Left renal cortex interstitium (tissue), 4 donors: ENCODE measurements around the gene CCDC102A. TPM values are rescaled to one million over a fixed set of nuclear protein-coding genes. Genes with fewer than 3 reads are reported as not detected.

ENCODE experiments used
- DNase-seq, 4 donors: peaks; one replicate each; pipeline ENCODE4 v3.0.0-alpha.2; 2013; ENCODE audit warnings: low read depth in 4 of 4, low spot score in 2 of 4, missing footprints in 1 of 4
- polyA plus RNA-seq, 4 donors: library from polyadenylated mRNA; unstranded; fragments of 120-200 nt; gene quantifications; one replicate each; pipeline ENCODE4 v1.2.1, GENCODE V29; 2013; ENCODE audit not compliant: insufficient read length in 4 of 4

Gene CCDC102A
- polyA plus RNA-seq, 4 donors, result 14.9 to 25.6 (median 18.6) TPM

DNA sequence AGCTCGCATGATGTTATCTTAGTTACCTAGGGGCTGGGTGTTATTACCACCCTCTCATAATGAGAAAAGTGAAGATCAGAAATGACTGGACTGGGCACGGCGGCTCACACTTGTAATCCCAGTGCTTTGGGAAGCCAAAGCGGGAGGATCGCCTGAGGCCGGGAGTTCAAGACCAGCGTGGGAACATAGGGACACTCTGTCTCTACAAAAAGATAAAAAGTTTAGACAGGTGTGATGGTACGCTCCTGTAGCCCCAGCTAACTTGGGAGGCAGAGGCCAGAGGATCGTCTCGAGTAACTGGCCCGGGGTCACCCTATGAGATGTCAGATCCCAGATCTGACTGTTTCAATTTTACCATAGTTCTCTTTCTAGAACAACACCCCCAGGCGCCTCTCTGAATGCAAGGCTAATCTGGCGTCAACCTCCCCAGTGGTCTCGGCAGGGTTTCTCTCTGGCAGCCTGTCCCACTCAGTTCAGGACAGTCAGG is 1.9 kb upstream of the CCDC102A start:
- no peak for DNase-seq

GRCh38 chr16:57537581-57538234 is 1.3 kb upstream of the CCDC102A start:
- no peak for DNase-seq

DNA sequence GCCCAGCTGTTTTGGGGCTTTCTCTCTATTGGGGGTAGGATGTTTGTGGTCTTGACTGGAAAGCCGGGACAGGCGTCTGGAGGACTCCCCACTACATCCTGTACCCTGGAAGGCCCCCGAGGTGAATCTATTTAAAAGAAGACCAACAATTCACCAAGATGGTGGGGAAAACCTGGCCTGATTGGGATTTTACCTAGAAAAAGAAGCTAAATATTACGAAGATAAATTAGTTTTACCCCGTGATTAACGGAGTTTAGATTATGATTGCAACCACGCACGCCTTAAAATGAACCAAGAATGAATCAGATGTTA is 779 bp upstream of the CCDC102A start:
- no peak for DNase-seq

DNA sequence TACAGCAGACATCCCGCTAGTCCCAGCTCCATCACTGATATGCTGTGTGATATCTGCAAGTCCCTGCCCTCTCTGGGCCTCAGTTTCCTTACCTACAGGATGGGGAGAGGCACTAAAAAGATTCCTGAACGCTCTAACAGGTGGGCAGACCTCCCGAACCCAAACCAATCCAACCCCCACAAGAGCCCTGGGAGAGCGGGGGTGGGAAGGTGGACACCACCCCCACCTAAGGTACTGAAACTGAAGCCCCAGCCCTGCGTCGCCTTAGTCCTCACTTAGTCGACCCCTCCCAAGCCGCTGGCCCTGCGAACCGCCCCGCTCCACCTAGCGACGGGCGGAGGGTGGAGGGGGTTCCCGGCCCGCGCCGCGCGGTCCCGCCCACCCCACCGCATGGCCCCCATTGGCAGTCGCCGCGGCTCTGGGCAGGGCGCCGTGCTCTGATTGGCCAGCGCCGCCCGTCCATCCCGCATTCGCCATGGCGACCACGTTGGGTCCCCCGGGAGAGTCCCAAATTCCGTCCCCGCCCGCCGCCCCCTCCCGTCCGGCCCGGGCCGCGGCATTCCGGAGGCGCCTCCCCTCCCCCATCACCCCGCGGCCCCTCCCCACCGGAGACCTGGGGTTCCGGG is 578 bp downstream of the CCDC102A start:
- DNase-seq, result peak in 3 of 4 donors; percentile 73 to 84 (median 80)

DNA sequence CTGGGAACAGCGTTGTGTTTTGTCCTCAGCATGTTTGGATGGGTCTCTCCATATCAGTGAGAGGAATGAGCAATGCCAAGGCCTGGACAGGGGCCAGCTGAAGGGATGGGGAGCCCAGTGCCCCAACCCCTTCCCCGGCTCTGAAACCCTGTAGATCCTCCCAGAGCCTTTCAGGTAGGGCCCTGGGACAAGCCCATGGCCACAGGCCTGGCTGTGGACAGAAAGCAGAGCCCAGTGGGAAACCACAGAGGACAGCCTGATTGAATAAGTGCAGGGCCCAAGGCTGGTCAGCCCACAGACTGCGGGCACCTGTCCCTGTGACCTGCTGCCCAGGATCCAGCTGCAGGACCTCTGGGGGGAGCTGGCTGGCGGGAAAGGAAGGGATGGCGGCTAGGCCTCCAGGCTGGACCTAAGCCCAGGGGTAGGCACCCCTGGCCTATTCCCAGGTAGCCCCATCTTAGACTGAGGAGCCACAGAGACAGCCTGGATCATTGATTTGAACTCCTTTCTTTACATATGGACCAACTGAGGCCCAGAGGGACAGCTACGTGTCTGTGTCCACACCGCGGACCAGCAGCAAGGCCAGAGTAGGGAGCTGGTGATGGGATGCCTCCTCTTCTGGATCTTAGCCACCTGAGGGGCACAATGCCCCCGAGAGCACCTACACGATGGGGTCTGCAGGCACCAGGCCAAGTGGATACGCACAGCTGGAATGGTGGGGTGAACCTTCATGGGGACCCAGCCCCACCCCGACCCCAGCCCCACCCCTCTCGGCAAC is 1.3 kb downstream of the CCDC102A start:
- DNase-seq, result no peak

- DNase-seq, result no peak
Measured at GRCh38 chr16:57534337-57534880, 2.0 kb downstream of the CCDC102A start.

- no peak for DNase-seq
Measured at GRCh38 chr16:57533431-57534336, 2.7 kb downstream of the CCDC102A start.

DNA sequence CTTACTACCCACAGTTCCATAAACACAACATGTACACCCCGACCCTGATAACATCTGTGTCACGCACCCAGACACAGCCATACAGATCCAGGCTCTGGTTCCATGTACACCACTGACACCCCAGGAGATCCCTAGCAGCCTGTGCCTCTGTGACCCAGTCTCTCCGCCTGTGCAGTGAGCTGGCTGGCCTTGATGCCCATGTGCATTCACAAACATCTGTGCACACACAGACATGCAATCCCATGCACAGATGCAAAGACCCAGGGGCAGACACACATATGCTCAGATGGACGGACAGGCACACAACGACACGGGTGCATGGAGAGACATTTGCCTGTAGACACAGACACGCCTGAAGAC is 4.1 kb downstream of the CCDC102A start:
- no peak for DNase-seq

DNA sequence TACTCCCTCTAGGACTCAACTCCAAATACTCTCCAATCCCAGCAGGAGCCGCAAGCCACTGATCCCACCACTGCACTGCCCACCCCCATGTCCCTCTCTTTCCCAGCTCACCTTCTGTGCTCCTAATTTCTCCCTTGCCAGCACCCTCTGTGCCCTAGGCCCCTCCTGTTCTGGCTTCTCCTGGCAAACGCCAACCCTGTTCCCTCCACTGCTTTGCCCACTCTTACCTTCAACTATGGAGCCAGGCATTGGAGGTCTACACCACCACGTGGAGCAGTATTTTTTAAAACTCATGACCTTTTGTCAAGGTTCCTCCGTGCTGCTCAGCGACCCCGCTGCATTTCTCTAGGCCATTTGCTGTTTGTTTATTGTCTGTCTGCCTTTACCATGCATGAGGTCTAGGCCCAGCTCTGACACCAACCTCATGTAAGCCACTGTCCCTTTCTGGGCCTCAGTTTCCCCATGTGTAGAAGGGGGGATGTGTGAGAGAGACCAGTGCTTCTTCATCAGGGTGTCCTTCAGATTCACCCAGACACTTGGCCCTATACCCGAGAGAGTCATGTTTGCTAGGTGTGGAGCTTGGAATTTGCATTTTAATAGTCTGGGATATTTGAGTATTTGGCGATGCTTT is 4.6 kb downstream of the CCDC102A start:
- no peak for DNase-seq

- no peak for DNase-seq
Measured at GRCh38 chr16:57531253-57531575, 5.2 kb downstream of the CCDC102A start.

DNA sequence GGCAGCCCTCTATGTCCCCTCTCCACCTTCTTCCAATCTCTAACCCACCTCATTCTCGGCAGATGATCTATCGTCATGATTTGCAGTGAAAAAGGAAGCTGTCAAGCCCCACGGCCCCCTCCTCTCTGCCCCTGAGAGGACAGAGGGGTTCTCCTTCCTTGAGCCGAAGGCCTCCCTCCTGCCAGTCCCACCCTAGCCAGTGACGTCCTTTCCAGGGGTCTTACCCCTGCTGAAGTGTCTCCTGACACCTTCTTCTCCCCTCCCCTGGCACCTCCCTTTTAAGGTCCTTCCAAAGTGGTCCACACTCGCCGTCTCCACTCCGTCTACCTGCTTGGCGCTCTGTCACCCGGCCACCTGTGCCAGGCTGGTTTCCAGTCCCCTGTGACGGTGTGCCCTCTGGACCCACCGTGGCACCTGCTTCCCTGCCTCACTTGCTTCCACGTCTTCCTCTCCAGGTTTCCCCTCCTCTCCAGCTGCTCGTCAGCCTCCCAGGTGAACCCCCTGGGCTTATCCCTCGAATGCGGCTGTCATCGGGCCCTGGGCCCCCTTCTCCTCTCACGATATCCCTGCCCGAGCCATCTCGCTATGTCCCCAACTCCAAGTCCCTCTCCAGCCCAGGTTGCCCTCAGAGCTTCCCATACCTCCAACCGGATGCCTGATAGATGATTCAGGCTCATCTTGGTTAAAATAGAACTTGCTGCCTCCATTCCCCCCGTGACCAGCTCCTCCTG is 5.7 kb downstream of the CCDC102A start:
- no peak for DNase-seq

- DNase-seq, result no peak
Measured at GRCh38 chr16:57530104-57530521, 6.3 kb downstream of the CCDC102A start.

DNA sequence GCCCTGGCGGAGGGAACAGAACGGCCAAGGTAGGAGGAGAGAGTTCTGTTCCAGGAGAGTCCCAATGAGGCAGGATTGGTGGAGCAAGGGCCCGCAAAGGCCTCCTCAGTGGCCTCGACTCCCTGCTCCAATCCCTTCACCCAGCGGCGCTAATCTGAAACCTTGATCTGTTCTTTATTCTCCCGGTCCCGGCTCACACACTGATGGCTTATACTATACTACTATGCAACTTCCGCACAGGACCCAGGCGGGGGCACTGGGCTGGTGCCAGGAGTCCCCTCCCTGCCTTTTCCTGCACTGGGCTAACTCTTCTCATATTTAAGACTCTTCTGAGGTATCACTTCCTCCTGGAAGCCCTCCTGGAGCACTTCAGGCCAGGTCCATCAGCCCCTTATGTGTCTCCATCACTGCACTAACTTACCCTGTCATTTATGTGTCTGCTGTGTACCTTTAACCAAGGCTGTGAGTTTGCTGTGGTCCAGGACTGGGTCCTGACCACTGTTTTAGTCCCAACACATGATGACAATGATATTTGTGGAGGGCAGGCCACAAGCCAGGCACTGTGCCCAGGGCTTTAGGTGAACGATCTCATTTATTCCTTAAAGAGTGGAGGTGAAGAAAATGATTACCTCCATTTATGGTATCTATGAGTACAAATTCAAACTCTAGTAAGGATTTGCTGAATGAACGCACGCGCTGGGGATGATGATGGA is 6.8 kb downstream of the CCDC102A start:
- DNase-seq, result no peak

GRCh38 chr16:57528499-57529390 is 7.6 kb downstream of the CCDC102A start:
- DNase-seq, result no peak

DNA sequence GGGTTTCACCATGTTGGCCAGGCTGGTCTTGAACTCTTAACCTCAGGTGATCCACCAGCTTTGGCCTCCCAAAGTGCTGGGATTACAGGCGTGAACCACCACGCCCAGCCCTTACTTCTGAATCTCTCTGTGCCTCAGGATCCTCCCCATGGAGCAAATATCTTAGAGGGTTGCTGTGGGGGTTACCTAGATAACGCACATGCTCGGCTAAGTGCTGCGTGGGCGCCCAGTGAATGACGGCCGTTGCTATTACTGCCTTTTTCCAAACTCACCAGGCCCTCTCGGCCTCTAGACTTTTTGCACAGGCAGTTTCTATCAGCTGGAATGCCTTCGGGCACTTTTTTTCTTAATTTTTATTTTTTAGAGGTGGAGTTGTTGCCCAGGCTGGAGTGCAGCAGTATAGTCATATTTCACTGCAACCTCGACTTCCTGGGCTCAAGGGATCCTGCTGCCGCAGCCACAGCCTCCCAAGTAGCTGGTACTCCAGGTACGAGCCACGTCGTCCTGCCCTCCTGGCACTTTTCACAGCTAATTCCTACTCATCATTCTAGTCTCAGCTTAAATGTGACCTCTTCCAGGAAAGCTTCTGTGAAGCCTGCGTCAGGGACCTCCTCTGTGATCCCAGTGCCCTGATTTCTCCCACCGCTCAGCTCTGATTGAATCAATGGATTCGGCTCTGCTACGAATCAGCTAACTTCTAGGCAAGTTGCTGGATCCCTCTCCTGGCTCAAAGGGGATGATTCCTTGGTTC is 8.6 kb downstream of the CCDC102A start:
- DNase-seq, result no peak

DNA sequence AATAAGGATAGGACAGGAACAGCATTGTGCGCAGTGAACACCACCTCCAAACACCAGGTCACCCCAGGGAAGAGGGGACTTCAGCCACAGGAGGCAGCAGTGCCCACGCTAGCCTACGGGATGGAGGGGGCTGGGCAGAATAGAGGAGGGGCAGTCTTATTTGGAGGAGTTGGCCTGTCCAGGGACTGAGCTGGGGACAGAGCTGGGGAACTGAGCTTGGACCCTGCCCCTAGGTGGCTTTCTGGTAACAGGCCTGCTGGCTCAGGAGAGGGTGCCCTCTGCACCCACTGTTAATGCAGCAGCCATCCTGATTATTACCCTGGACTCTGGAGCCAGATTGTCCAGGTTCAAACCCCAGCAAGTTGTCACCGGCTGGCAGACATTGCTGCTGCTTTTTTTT is 9.3 kb downstream of the CCDC102A start:
- no peak for DNase-seq

DNA sequence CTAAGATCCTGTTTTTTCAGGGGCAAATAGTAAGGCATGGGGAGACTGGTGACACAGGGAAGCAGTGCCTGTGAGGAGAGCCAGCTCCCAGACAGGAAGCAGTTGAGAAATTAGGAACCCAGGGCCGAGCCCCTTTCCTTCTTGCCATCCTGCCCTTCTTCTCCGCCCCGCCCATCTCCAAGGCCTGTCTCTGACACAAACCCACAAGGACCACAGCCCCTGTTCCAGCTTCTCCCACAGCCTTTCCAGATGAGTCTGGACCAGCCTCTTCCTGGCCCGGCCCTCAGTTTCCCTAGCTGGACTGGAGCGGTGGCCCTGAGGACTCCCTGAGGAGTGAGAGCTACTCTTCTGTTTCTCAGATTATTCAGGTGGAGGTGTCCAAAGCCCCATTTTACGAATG is 9.9 kb downstream of the CCDC102A start:
- no peak for DNase-seq
